D721Med (cell line): ENCODE results near the gene HP1BP3.

ENCODE experiments used
- DNase-seq: peaks from one replicate; pipeline ENCODE4 v3.0.0; 2011; ENCODE audit warnings: low spot score; ENCODE audit not compliant: insufficient read length
- FAIRE-seq: peaks from 2 replicates; lab custom pipeline; 2011; peaks lifted over from hg19 to GRCh38; lab: Jason Lieb, UNC
- TF ChIP-seq, protein P1 (sequence below): IDR thresholded peaks from 2 replicates; pipeline ENCODE4 v1.5.1; 2012; ENCODE audit warnings: mild to moderate bottlenecking, control low read depth; ENCODE audit not compliant: insufficient read depth; ENCODE audit errors: missing control alignments

Gene HP1BP3

DNA sequence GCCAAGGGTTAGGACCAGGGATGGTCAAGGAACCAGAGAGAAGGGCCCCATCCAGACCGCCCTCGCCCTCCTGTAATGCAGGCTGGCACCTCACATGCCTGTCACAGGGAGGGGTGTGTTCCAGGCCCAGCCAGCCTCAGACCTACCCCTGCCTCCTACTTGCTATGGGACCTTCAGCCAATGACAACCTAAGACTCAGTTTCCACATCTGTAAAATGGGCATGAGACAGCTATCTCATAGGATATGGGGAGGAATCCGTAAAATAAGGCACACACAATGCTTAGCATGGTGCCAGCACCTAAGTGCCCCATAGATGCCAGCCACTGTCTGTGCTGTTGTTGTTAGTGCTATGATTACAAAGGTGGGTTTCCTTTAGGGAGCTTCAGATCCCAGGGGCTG is 77.2 kb downstream of the HP1BP3 start:
- TF ChIP-seq, protein P1, sequence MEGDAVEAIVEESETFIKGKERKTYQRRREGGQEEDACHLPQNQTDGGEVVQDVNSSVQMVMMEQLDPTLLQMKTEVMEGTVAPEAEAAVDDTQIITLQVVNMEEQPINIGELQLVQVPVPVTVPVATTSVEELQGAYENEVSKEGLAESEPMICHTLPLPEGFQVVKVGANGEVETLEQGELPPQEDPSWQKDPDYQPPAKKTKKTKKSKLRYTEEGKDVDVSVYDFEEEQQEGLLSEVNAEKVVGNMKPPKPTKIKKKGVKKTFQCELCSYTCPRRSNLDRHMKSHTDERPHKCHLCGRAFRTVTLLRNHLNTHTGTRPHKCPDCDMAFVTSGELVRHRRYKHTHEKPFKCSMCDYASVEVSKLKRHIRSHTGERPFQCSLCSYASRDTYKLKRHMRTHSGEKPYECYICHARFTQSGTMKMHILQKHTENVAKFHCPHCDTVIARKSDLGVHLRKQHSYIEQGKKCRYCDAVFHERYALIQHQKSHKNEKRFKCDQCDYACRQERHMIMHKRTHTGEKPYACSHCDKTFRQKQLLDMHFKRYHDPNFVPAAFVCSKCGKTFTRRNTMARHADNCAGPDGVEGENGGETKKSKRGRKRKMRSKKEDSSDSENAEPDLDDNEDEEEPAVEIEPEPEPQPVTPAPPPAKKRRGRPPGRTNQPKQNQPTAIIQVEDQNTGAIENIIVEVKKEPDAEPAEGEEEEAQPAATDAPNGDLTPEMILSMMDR = no peak
- DNase-seq = no peak
- no peak for FAIRE-seq

DNA sequence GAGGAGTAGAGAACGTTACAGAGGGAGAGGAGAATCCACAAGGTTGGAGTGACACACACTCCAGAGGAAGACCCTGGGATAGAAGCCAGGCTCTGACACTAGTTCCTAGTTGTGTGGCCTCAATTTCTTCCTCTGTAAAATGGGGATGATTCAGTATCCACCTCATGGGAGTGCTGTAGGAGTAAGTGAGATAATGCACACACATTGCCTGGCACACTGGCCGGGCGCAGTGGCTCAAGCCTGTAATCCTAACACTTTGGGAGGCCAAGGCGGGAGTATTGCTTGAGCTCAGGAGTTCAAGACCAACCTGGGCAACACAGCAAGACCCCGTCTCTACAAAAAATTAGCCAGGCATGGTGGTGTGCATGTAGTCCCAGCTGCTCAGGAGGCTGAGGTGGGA is 78.2 kb downstream of the HP1BP3 start:
- FAIRE-seq = no peak
- TF ChIP-seq, protein P1 = no peak
- no peak for DNase-seq

DNA sequence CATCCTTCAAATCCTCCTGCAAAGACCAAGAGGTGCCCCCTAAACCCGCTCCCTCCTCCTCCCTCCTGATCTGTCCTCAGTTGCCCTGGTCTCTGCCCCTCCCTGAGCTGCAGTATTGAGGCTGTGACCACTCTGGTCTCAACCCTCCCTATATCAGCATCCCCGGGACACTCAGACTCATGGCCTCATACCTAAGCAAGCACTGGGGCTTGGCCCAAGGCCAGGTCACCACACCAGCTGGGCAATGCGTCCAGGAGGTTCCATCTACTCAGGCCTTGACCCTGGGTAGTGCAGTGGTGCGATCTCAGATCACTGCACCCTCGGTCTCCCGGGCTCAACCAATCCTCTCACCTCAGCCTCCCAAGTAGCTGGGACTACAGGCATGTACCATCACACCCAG is 79.0 kb downstream of the HP1BP3 start:
- DNase-seq (no peak), FAIRE-seq (no peak)
- TF ChIP-seq, protein P1 = no peak

DNA sequence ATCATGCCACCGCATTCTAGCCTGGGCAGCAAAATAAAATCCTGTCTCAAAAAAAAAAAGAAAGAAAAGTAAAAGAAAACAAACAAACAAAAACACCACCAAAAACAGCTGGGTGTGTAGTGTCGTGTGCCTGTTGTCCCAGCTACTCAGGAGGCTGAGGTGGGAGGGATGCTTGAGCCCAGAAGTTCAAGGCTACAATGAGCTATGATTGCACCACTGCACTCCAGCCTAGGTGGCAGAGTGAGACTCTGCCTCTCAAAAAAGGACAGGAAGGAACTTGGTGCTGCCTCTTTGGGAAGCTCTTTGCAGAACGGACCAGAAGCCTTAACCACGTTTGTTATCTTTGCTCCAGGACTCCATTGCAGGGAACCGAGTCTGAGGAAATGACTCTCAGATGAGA is 80.3 kb downstream of the HP1BP3 start:
- TF ChIP-seq, protein P1 = no peak
- DNase-seq = no peak
- no peak for FAIRE-seq

DNA sequence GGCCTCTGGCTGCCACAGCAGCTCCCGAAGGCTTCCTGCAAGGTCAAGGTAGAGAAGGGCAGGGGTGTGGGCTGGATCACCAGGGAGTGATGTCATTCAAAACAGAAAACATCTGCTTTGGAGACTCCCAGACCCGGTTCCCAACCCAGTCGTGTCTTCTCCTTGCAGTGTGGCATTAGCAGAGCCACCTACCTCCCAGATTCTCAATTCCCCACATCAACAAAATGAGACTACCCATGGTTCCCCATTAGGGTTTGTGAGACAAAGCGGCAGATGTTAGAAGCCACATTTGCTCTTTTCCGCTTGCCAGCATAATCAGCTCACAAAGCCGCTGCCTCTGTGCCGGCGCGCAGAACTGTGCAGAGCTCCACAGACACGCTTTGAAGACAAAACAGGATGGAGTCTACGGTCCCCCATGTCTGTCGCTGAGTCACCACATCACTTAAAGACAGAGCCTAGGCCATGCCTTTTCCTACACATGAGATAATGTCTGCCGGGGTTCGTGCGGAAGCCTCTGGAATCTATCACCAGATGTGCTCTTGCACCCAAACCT is 81.8 kb downstream of the HP1BP3 start:
- FAIRE-seq = no peak

DNA sequence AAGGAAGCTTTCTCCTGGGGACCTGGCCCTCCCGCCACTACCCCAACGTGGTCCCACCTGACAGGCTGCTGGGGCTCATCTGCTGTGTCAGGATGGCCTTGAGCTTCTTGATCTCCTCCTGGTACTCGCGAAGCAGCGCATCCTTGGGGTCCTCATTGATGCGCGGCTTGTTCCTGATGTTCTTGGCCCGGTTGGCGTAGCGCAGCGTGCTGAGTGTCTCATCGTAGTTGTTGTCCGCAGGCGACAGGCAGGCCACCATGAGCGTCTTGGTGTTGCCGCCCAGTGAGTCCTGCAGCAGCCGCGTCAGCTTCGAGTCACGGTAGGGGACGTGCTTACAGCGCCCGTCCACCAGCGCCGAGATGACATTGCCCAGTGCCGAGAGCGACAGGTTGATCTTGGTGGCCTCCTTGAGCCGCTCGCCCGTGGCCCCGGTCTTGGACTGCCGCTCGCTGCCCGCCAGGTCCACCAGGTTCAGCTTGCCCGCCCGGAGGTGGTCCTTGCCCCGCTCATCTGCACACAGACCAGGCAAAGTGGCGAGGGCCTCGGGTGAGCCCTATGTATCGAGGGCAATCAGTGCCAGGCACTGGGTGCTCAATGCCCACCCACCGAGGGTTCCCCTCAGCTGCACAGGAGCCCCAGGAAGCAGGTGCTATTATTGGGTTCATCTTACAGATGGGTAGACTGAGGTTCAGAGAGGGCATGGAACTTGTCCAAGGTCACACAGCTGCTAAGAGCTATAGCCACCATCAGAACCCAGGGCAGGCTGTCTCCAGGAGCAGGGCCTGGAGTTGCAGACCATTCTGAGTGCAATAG is 82.5 kb downstream of the HP1BP3 start:
- FAIRE-seq (no peak), DNase-seq (no peak)
- TF ChIP-seq, protein P1 = no peak

More for the DNA sequence above, 81.8 kb downstream of the HP1BP3 start:
- TF ChIP-seq, protein P1 = no peak
- DNase-seq = no peak
